ENCODE results near the gene R3HDM1.

The R3HDM1 gene

DNA sequence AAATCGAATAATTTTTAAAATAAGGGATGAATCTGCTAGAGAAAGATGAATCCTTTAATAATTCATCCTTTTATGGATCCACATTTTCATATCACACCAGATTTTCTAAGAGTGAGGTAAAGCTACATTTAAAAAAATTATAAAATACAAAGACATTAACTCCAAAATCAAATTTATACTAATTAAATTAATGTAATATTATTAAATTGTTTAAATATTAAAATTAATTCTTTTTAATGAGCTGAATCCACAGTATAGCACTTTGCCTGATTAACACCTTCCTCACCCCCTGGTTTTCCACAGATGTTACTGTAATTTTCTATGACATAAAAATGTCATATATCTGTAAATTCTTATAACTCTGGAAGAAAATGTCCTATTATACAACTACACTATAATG, 26.5 kb upstream of the R3HDM1 start:
- Histone ChIP-seq H3K36me3 (peaks cover 0 to 10% (median 0%) of the 10 kb centered on the region in 3 donors), H3K9me3 (peaks cover 3 to 13% (median 3%) of the 10 kb centered on the region in 3 donors), H3K4me1 (peaks cover 0 to 6% (median 0%) of the 10 kb centered on the region in 4 donors), H3K27ac (no peak overlapping the region), H3K4me3 (no peak overlapping the region), H3K27me3 (no peaks in the 10 kb centered on the region)
- no peak for DNase-seq
- TF ChIP-seq, protein P1, sequence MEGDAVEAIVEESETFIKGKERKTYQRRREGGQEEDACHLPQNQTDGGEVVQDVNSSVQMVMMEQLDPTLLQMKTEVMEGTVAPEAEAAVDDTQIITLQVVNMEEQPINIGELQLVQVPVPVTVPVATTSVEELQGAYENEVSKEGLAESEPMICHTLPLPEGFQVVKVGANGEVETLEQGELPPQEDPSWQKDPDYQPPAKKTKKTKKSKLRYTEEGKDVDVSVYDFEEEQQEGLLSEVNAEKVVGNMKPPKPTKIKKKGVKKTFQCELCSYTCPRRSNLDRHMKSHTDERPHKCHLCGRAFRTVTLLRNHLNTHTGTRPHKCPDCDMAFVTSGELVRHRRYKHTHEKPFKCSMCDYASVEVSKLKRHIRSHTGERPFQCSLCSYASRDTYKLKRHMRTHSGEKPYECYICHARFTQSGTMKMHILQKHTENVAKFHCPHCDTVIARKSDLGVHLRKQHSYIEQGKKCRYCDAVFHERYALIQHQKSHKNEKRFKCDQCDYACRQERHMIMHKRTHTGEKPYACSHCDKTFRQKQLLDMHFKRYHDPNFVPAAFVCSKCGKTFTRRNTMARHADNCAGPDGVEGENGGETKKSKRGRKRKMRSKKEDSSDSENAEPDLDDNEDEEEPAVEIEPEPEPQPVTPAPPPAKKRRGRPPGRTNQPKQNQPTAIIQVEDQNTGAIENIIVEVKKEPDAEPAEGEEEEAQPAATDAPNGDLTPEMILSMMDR (IDR thresholded peaks at IDR 0.05): no peak
- intact Hi-C loops (cut with DNase I; ENCODE audit: low total_unique reads): no loop called here

DNA sequence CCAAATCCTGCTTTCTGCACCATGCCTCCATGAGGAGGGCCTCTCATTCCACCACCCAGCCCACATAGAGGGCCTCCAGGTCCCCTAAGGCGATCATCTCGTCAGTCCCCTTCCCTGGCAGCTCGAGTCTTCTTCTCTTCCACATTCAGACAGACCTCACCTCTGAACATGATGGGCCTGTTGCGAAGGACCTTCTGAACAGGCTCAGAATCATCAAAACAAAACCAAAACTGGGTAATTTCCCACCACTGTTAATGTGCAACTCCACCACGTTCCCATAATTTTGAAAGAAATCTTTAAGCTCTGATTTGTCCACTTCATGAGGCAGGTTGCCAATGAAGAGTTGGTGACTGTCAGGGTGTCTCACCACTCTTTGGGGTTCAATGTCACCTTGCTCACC, 20.7 kb upstream of the R3HDM1 start:
- H3K36me3 ChIP-seq: peaks cover 0 to 7% (median 0%) of the 10 kb centered on the region in 3 donors
- TF ChIP-seq, protein P1 (IDR thresholded peaks at IDR 0.05): no peak
- intact Hi-C loops (cut with DNase I; ENCODE audit: low total_unique reads): no loop called here
- H3K27me3 ChIP-seq: no peaks in the 10 kb centered on the region
- no peak overlapping the region for H3K27ac ChIP-seq
- peaks cover 3 to 54% (median 24%) of the 10 kb centered on the region in 3 donors for H3K9me3 ChIP-seq
- no peak overlapping the region for H3K4me3 ChIP-seq
- no peak for DNase-seq
- no peaks in the 10 kb centered on the region for H3K4me1 ChIP-seq

DNA sequence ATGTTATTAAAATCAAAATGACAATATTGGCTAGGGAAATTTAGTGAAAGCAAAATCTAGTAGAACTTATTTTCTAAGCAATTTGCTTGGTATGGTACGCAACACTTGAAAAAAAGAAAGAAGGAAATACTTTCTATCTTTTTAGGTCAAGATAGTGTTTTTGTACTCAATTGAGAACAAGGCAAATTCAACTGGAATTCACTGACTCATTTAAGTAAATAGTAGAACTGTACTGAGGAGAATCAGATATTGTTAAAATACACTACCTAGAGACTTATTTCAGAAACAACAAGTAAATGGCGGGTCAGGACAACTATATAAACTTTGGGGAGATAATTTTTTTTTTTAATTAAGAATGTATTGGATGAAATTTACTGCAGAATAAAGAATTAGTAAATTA, 19.2 kb upstream of the R3HDM1 start:
- Histone ChIP-seq H3K4me1 (no peaks in the 10 kb centered on the region), H3K4me3 (no peak overlapping the region), H3K27ac (no peak overlapping the region), H3K27me3 (no peaks in the 10 kb centered on the region), H3K36me3 (peaks cover 0 to 7% (median 0%) of the 10 kb centered on the region in 3 donors), H3K9me3 (peaks cover 3 to 60% (median 26%) of the 10 kb centered on the region in 3 donors)
- TF ChIP-seq, protein P1 (IDR thresholded peaks at IDR 0.05): no peak
- no peak for DNase-seq
- intact Hi-C loops (cut with DNase I; ENCODE audit: low total_unique reads): no loop called here

DNA sequence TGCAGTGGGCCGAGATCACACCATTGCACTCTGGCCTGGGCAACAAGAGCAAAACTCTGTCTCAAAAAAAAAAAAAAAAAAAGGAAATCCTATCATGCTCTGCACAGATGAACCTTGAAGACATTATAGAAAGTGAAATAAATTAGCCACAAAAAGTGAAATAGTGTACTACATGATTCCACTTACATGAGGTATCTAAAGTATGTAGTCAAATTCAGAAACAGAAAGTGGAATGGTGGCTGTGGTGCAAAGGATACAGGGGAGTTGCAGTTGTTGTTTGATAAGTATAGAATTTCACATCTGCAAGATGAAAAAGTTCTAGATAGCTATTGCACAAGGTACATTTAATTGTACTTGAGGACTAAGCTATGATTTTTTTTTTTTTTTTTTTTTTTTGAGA, 5.5 kb upstream of the R3HDM1 start:
- H3K9me3 ChIP-seq: no peaks in the 10 kb centered on the region
- peaks cover 0 to 6% (median 5%) of the 10 kb centered on the region in 4 donors for H3K4me1 ChIP-seq
- no peak overlapping the region for H3K4me3 ChIP-seq
- TF ChIP-seq, protein P1 (IDR thresholded peaks at IDR 0.05): no peak
- intact Hi-C loops (cut with DNase I; ENCODE audit: low total_unique reads): no loop called here
- H3K27ac ChIP-seq: no peak overlapping the region
- DNase-seq: no peak
- no peaks in the 10 kb centered on the region for H3K36me3 ChIP-seq
- no peaks in the 10 kb centered on the region for H3K27me3 ChIP-seq

DNA sequence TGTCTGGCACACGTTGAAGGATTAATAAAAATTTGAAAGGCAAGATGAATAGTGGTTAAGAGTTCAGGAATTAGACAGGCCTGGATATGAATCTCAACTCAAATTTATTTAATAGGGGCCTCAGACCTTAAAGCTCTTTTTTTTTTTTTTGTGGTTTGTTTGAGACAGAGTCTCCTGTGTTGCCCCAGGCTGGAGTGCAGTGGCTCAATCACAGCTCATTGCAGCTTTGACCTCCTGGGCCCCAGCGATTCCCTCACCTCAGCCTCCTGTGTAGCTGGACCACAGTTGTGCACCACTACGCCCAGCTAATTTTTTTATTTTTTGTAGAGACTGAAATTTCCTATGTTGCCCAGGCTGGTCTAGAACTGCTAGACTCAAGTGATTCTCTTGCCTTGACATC, 3.3 kb upstream of the R3HDM1 start:
- Histone ChIP-seq H3K4me1 (peaks cover 0 to 14% (median 8%) of the 10 kb centered on the region in 4 donors), H3K9me3 (no peaks in the 10 kb centered on the region), H3K4me3 (no peak overlapping the region), H3K36me3 (no peaks in the 10 kb centered on the region), H3K27ac (no peak overlapping the region), H3K27me3 (no peaks in the 10 kb centered on the region)
- DNase-seq: no peak
- TF ChIP-seq, protein P1 (IDR thresholded peaks at IDR 0.05): no peak
- intact Hi-C loops (cut with DNase I; ENCODE audit: low total_unique reads): no loop called here

All from tibial artery (tissue), 4 donors.